Fibroblast of mammary gland (primary cell): ENCODE data around the gene MTSS2.

Source experiments
- DNase-seq: peaks from one replicate; pipeline ENCODE4 v3.0.0-alpha.2; 2010; ENCODE audit warnings: low read depth
- H3K4me3 ChIP-seq: 2 replicates; pipeline ENCODE4 v1.5.1; 2011; ENCODE audit warnings: low read depth, mild to moderate bottlenecking, low read length, moderate library complexity; ENCODE audit not compliant: control insufficient read depth
- TF ChIP-seq, protein P1 (sequence below): conservative IDR thresholded peaks from 2 replicates; pipeline ENCODE4 v1.5.1; 2011; ENCODE audit warnings: low read depth, low read length, inconsistent platforms; ENCODE audit not compliant: control insufficient read depth, insufficient read depth

The MTSS2 gene

DNA sequence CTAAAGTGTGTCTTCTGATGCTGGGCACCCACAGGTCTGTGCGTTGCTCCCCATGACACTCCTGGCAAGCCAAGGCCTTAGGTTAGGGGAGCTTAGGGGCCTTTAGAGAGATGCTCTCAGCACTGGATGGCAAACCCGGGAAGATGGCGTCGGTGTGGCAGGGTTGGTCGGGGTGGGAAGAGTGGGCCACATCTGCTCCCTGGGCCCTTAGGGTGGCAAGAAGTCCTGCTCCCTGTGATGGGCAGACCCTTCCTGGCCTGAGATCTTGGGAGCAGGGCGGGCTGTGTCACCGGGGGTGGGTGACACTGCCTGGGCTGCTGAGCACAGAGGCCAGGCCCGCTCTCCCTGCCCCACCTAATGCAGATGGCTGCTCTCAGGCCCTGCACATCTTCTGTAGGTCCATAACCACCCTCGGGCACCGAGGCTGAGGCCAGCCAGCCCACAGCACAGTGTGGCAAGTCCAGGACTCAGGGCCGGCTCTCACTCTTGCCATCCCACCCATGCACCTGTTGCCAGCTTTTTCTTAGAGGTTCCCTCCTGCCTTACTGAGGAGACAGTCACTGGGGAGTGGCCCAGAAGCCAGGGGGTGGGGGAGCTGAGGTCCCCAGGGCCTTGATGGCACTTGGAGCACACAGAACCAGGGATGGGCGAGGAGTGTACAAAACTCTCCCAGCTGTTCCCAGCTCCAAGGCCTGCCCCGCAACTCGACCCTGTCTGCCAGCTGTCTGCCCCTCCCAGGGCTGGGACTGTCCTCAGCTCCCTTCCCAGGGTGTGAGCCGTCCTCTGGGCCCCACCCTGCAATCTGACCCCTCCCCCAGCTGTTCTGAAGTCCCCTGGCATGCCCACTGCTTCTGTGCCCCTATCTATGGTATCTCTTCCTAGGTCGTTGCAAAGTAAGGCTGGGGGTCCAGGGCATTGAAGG is 4.4 kb upstream of the MTSS2 start:
- TF ChIP-seq, protein P1, sequence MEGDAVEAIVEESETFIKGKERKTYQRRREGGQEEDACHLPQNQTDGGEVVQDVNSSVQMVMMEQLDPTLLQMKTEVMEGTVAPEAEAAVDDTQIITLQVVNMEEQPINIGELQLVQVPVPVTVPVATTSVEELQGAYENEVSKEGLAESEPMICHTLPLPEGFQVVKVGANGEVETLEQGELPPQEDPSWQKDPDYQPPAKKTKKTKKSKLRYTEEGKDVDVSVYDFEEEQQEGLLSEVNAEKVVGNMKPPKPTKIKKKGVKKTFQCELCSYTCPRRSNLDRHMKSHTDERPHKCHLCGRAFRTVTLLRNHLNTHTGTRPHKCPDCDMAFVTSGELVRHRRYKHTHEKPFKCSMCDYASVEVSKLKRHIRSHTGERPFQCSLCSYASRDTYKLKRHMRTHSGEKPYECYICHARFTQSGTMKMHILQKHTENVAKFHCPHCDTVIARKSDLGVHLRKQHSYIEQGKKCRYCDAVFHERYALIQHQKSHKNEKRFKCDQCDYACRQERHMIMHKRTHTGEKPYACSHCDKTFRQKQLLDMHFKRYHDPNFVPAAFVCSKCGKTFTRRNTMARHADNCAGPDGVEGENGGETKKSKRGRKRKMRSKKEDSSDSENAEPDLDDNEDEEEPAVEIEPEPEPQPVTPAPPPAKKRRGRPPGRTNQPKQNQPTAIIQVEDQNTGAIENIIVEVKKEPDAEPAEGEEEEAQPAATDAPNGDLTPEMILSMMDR = no peak
- DNase-seq = no peak
- no peak overlapping the region for H3K4me3 ChIP-seq

DNA sequence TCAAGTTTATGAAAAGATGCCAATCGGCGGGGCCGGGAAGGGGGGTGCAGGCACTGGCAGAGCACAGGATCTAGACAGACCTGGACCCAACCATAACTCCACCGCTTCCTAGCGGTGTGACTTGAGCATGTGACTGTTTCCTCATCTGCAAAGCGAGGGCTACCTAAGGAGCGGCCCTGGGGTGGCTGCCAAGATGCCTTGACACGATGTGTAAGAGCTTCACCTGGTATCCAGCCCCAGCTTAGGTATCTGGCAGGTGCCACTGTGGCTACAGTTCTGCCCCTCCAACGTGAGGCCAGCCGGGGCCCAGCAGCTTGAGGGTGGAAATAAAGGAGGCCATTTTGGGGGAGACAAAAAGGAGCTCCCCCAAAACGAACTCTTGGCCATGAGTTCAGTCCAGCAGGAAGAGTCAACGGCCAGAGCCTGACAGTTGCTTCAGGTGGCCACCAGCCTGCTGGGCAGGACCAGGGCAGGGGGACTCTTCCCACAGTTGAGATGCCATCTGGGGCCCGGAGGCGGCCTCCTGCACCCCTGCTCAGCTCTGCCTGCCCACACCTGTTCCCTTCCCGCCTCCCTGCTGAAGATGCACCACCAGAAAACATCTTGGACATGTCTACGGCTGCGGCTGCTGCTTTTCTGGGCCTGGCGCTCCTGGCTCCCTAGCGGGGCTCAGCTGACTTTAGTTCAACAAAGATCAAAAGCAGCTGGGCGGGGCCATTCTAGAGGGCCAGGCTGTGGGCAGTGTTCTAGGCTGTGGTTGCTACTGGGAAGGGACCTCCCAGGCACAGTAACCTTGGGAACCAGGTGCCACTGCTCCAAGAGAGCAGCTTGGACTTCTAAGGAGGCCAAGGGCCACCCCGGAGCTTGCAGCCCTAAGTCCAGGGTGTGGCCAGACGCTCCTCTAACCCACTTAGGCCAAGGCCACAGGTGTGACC is 3.4 kb upstream of the MTSS2 start:
- DNase-seq = no peak
- TF ChIP-seq, protein P1 = no peak
- H3K4me3 ChIP-seq = no peak overlapping the region

DNA sequence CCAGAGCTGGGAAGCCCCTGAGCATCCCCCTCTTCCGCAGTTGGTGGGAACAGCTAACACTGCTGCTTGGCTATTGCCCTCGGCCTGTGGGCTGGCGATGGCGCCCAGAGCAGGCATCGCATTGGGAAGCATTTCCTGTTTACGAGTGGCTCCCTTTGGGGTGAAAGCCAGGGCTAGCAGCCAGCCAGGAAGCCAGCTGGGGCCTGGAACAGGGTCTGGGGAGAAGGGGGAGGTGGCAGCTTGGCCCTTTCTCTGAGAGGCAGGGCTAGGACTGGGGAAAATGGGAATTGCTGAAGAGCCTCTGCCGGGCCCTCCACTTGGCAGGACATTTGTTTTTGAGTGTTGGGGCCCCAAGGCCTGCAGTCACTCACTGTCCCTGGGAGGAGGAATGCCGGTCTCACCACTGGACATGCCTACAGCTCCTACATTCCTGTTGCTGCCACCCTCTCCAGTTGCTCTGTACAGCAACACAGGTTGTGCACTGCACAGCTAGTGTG is 2.4 kb upstream of the MTSS2 start:
- peak; percentile 22 for DNase-seq
- no peak overlapping the region for H3K4me3 ChIP-seq
- TF ChIP-seq, protein P1 = no peak

DNA sequence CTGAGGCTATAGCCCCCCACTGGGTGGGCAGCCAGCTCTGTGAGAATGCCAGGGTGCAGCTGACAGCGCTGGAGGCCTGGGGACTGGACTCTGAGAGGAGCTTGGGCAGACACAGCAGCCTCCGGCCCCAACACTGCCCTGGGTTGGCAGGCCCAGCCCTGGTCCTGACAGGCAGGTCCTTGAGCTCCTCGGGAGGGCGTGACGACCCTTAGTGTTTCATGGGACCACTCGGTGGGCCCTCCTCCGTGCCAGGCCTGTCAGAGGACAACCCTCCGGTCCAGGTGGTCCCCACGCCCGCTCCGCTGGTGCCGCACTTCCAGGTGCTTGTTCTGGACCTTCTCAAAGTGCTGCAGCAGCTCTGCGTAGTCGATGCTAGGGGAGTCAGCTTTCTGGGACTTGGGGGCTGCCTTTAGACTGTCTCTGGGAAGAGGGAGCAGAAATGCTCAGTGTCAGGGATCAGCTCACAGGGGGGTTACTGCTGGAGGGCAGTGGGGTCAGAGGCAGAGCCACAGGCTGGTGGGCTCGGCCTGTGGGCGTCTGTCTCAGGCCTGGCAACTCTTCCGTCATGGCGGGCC is 1.9 kb upstream of the MTSS2 start:
- TF ChIP-seq, protein P1 = no peak
- no peak overlapping the region for H3K4me3 ChIP-seq
- no peak for DNase-seq

DNA sequence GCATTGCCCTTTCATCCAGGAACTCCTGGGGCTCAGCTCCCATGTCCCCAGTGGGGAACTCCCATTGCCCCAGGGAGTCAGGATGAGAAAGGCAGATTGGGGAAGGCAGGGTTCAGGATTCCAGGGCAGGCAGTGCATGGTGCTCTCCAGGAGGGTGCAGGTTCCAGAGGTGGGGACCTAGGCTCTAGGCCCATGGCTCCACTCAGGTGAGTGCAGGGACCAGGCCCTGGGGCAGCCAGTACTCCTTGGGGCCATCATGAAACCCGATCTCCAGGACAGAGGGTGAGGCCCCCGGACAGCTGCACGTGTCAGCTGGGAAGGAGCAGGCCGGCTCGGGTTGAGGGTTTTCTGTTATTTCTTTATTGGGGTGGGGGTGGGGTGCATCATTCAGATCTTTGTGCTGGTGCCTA is 1.3 kb upstream of the MTSS2 start:
- TF ChIP-seq, protein P1 = no peak
- H3K4me3 ChIP-seq = no peak overlapping the region
- DNase-seq = no peak
